SK-N-SH treated with all-trans-retinoic acid at 6 μM for 48 hours (cell line): ENCODE data around the gene HMX1.

Source experiments
- ATAC-seq: fragments of 200-7000 bp; cut with Tn5 transposase; 3 replicates; pipeline ENCODE4 v1.9.1; 2020; ENCODE audit warnings: mild to moderate bottlenecking, moderate library complexity
- ARNTL ChIP-seq: fragments of 450-650 bp; formaldehyde crosslinking; IDR thresholded peaks from 2 replicates; pipeline ENCODE4 v1.5.0; 2020; ENCODE audit warnings: low read depth, mild to moderate bottlenecking, moderate library complexity, borderline replicate concordance
- BACH2 ChIP-seq: fragments of 250-450 bp; sonication (Bioruptor Pico); IDR thresholded peaks from 2 replicates; pipeline ENCODE4 v1.9.0; 2021; ENCODE audit warnings: mild to moderate bottlenecking, borderline replicate concordance
- CREB5 ChIP-seq: fragments of 250-450 bp; sonication (Bioruptor Pico); IDR thresholded peaks from 2 replicates; pipeline ENCODE4 v1.5.1; 2020; ENCODE audit warnings: low read depth, mild to moderate bottlenecking, moderate library complexity
- CSDC2 ChIP-seq: fragments of 250-450 bp; sonication (Bioruptor Pico); IDR thresholded peaks from 2 replicates; pipeline ENCODE4 v1.5.0; 2020; ENCODE audit warnings: mild to moderate bottlenecking, moderate library complexity
- CSRNP3 ChIP-seq: fragments of 250-450 bp; sonication (Bioruptor Pico); IDR thresholded peaks from 2 replicates; pipeline ENCODE4 v1.5.1; 2021; ENCODE audit warnings: mild to moderate bottlenecking, moderate library complexity
- GLIS3 ChIP-seq: fragments of 250-450 bp; sonication (Bioruptor Pico); IDR thresholded peaks from 2 replicates; pipeline ENCODE4 v1.5.0; 2020; ENCODE audit warnings: mild to moderate bottlenecking, moderate library complexity
- ISL1 ChIP-seq: fragments of 250-450 bp; sonication (Bioruptor Pico); IDR thresholded peaks from 2 replicates; pipeline ENCODE4 v2.1.2; 2022; ENCODE audit warnings: mild to moderate bottlenecking, moderate library complexity
- OSR1 ChIP-seq: fragments of 250-450 bp; sonication (Bioruptor Pico); IDR thresholded peaks from 2 replicates; pipeline ENCODE4 v1.8.0; 2022; ENCODE audit warnings: moderate library complexity, mild to moderate bottlenecking, inconsistent platforms
- PATZ1 ChIP-seq: fragments of 250-450 bp; sonication (Bioruptor Pico); IDR thresholded peaks from 2 replicates; pipeline ENCODE4 v1.8.0; 2020; ENCODE audit warnings: mild to moderate bottlenecking, moderate library complexity, borderline replicate concordance
- POU6F1 ChIP-seq: fragments of 250-450 bp; sonication (Bioruptor Pico); IDR thresholded peaks from 2 replicates; pipeline ENCODE4 v1.8.0; 2021; ENCODE audit warnings: low read depth, mild to moderate bottlenecking, moderate library complexity, borderline replicate concordance
- PPARA ChIP-seq: fragments of 250-450 bp; sonication (Bioruptor Pico); IDR thresholded peaks from 2 replicates; pipeline ENCODE4 v1.5.0; 2020; ENCODE audit warnings: mild to moderate bottlenecking, borderline replicate concordance
- RARB ChIP-seq: fragments of 250-450 bp; sonication (Bioruptor Pico); IDR thresholded peaks from 2 replicates; pipeline ENCODE4 v1.8.0; 2021; ENCODE audit warnings: mild to moderate bottlenecking, moderate library complexity
- TCF4 ChIP-seq: fragments of 250-450 bp; sonication (Bioruptor Pico); IDR thresholded peaks from 2 replicates; pipeline ENCODE4 v1.8.0; 2021; ENCODE audit warnings: mild to moderate bottlenecking, moderate library complexity, borderline replicate concordance
- TOX ChIP-seq: fragments of 250-450 bp; sonication (Bioruptor Pico); IDR thresholded peaks from 2 replicates; pipeline ENCODE4 v1.8.0; 2021; ENCODE audit warnings: mild to moderate bottlenecking, moderate library complexity, borderline replicate concordance
- ZC3H10 ChIP-seq: fragments of 250-450 bp; sonication (Bioruptor Pico); IDR thresholded peaks from 2 replicates; pipeline ENCODE4 v1.5.1; 2021; ENCODE audit warnings: mild to moderate bottlenecking, moderate library complexity
- ZFP3 ChIP-seq: fragments of 250-450 bp; sonication (Bioruptor Pico); IDR thresholded peaks from 2 replicates; pipeline ENCODE4 v1.5.0; 2020; ENCODE audit warnings: mild to moderate bottlenecking, moderate library complexity
- ZFP30 ChIP-seq: fragments of 450-650 bp; formaldehyde crosslinking; IDR thresholded peaks from 2 replicates; pipeline ENCODE4 v1.5.0; 2022; ENCODE audit warnings: mild to moderate bottlenecking, moderate library complexity
- ZNF565 ChIP-seq: fragments of 450-650 bp; formaldehyde crosslinking; conservative IDR thresholded peaks from 2 replicates; pipeline ENCODE4 v1.5.0; 2020; ENCODE audit warnings: low read depth, mild to moderate bottlenecking, moderate library complexity
- ZNF70 ChIP-seq: fragments of 450-650 bp; formaldehyde crosslinking; IDR thresholded peaks from 2 replicates; pipeline ENCODE4 v1.5.0; 2020; ENCODE audit warnings: mild to moderate bottlenecking, moderate library complexity
- ZNF8 ChIP-seq: fragments of 450-650 bp; formaldehyde crosslinking; IDR thresholded peaks from 2 replicates; pipeline ENCODE4 v1.5.0; 2020; ENCODE audit warnings: mild to moderate bottlenecking, moderate library complexity

HMX1 gene

GRCh38 chr4:8851321-8852117 lies 20.1 kb downstream of the HMX1 start (continued):
- no peak for TF ChIP-seq CREB5
- TF ChIP-seq, all 23 proteins: peak for 0

GRCh38 chr4:8850830-8851188 lies 20.8 kb downstream of the HMX1 start:
- TF ChIP-seq BACH2 (CRISPR knock-in tag) (no peak), ISL1 (no peak), RARB (CRISPR knock-in tag) (no peak)
- ATAC-seq = no peak

GRCh38 chr4:8850074-8850829 lies 21.4 kb downstream of the HMX1 start:
- ATAC-seq = no peak

More at GRCh38 chr4:8850074-8850829, 21.4 kb downstream of the HMX1 start:
- no peak for TF ChIP-seq ZNF70 (CRISPR knock-in tag)
- no peak for TF ChIP-seq ISL1
- TF ChIP-seq ZFP3 (CRISPR knock-in tag) = no peak
- TF ChIP-seq ZC3H10 = no peak
- TF ChIP-seq CREB5 = no peak
- TF ChIP-seq TCF4 (CRISPR knock-in tag) = no peak
- no peak for TF ChIP-seq BACH2 (CRISPR knock-in tag)
- TF ChIP-seq GLIS3 = no peak
- no peak for TF ChIP-seq ZNF565 (CRISPR knock-in tag)
- TF ChIP-seq TOX (CRISPR knock-in tag) = no peak
- TF ChIP-seq PATZ1 = no peak
- TF ChIP-seq ZFP30 (CRISPR knock-in tag) = no peak
- TF ChIP-seq POU6F1 (CRISPR knock-in tag) = no peak
- TF ChIP-seq OSR1 (CRISPR knock-in tag) = no peak
- TF ChIP-seq ARNTL (CRISPR knock-in tag) = no peak
- no peak for TF ChIP-seq ZNF8 (CRISPR knock-in tag)
- no peak for TF ChIP-seq PPARA (CRISPR knock-in tag)
- no peak for TF ChIP-seq CSDC2 (CRISPR knock-in tag)
- no peak for TF ChIP-seq RARB (CRISPR knock-in tag)
- TF ChIP-seq CSRNP3 (CRISPR knock-in tag) = no peak
- TF ChIP-seq, all 23 proteins: peak for 0
